GM18858 (cell line): ENCODE results near the gene RAPH1.
A peak's percentile ranks its signal among the peaks of the same experiment; 100 is the strongest.
"Not testable (repeated sequence)": the region's sequence is repeated elsewhere in the genome, so short reads cannot be mapped to it uniquely, and the experiment has no call there.

Experiments used
- ATAC-seq: cut with Tn5 transposase; IDR thresholded peaks from one replicate; pipeline ENCODE4 v1.9.1; 2021; ENCODE audit not compliant: unreplicated experiment

Gene RAPH1

GRCh38 chr2:203549406-203549805 is 14.3 kb upstream of the RAPH1 start:
- ATAC-seq = no peak

- no peak for ATAC-seq
These were observed 13.8 kb upstream of the RAPH1 start for GRCh38 chr2:203548887-203549286.

- no peak for ATAC-seq
These were observed 12.3 kb upstream of the RAPH1 start for GRCh38 chr2:203547356-203547755.

DNA sequence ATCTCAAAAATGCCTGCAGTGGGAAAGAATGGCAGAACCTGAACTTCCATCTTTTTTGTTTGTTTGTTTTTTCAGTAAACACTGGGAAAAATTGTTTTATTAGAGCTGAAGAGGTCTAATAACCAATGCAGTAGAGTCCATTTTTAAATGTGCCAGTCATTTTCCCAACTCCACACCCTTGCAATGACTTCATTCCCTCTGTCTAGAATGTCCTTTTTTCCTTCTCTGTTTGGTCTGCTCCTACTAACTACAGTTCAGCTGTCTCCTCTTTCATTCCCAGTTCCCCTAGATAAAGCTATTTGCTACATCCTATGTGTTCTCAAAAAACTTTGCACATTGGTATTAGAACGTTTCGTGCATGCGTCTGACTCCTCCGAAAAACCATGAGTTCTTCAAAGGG is 9.3 kb upstream of the RAPH1 start:
- no peak for ATAC-seq

GRCh38 chr2:203543898-203544328 is 8.8 kb upstream of the RAPH1 start:
- no peak for ATAC-seq

DNA sequence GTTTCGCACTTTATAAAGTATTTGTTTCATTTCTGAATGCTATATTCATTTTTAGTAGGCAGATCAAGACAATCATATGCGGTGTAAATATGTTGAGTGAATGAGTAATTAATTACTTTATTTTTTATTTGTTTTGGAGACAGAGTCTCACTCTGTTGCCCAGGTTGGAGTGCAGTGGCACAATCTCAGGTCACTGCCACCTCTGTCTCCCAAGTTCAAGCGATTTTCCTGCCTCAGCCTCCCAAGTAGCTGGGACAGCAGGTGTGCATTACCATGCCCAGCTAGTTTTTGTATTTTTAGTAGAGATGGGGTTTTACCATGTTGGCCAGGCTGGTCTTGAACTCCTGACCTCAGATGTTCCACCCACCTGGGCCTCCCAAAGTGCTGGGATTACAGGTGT is 5.5 kb upstream of the RAPH1 start:
- ATAC-seq = not testable (repeated sequence)

DNA sequence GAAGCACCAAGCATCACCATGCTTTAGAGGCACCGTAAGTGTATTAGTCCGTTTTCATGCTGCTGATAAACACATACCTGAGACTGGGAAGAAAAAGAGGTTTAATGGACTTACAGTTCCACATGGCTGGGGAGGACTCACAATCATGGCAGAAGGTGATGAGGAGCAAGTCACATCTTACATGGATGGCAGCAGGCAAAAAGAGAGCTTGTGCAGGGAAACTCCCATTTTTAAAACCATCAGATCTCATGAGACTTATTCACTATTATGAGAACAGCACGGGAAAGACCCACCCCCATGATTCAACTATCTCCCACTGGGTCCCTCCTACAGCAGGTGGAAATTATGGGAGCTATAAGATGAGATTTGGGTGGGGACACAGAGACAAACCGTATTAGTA is 3.1 kb upstream of the RAPH1 start:
- ATAC-seq = not testable (repeated sequence)

DNA sequence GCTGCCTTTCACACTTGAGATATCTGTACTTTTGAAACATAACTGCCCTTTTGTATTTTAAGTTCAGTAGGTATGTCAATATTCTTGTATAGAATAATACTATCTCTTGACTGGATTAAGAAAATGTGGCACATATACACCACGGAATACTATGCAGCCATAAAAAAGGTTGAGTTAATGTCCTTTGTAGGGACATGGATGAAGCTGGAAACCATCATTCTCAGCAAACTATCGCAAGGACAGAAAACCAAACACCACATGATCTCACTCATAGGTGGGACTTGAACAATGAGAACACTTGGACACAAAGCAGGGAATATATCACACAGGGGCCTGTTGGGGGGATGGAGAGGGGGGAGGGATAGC is 1.5 kb upstream of the RAPH1 start:
- ATAC-seq = not testable (repeated sequence)

GRCh38 chr2:203535784-203536585 is 884 bp upstream of the RAPH1 start:
- ATAC-seq = no peak

DNA sequence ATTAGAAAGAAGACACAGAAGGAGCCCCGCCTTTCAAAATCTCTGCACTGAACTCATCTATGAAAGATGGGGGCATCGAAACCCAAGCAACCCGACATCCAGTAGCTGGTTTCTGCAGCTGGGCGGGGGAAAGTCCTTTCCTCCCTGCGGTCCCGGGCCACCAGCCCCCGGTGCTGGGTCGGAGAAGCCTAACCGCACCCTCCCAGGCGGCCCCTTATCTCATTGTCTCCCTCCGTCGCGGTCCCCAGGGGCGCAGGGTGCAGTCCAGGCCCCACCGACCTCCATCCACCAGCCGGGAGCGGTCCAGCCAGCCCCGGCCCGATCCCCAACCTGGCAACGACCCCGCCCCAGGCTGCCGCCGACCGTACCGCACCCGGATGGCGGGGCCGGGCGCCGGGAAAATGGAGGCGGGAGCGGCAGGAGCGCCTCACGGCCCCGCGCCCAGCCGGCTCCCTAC is 452 bp downstream of the RAPH1 start:
- ATAC-seq = peak; percentile 8

DNA sequence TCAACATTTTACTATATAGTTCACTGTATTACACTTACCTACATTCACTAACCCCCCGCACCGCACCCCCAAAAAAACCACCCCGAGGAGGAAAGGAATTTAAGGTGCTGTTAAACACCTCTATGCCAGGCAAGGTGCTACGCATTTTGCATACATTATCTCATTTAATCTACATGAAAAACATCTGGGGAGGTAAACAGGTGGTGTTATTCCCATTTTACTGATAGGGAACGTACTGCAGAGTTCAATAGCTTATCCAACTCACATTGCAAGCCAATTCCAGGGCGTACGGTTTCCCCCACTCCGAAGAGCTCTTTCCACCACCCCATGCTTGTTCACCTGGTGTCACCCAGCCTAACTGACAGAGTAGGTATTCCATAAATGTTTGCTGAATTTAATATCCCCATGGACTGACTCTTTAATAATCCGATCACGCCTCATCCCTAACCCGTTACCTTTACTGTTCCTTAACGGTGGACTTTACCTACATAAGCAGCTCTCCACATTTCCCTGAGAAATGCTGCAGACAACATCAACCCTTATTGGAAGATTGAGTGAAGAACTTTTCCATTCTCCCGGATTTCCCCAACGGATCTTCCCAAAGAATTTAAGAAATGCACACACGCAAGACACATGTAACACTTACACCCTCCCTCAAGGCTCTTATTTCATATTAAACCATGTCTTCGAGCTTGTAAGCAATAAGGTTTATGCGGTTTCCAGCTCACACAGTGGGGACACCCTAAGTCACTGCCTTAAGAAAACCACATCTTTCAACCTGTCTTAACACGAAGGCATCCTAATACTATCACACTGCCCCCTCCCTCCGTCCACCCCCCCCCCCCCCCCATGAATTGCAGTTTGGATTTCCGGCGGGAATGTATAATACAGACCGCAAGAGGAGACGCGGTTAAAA is 1.2 kb downstream of the RAPH1 start:
- no peak for ATAC-seq

GRCh38 chr2:203532957-203533658 is 2.0 kb downstream of the RAPH1 start:
- ATAC-seq = no peak

- no peak for ATAC-seq
These were observed 7.4 kb downstream of the RAPH1 start for GRCh38 chr2:203527719-203528118.

DNA sequence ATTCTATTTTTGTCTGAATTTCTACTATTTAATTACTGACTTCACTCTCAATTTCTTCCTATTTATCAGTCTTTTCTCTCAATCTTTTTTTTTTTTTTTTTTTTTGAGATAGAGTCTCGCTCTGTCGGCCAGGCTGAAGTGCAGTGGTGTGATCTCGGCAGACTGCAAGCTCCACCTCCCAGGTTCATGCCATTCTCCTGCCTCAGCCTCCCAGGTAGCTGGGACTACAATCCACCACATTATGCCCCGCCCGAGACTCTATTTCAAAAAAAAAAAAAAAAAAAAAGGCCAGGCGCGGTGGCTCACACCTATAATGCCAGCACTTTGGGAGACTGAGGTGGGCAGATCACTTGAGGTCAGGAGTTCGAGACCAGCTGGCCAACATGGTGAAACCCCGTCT is 21.8 kb downstream of the RAPH1 start:
- ATAC-seq = not testable (repeated sequence)

- no peak for ATAC-seq
These were observed 24.2 kb downstream of the RAPH1 start for GRCh38 chr2:203510941-203511305.

- ATAC-seq = no peak
These were observed 24.7 kb downstream of the RAPH1 start for GRCh38 chr2:203510256-203510940.

DNA sequence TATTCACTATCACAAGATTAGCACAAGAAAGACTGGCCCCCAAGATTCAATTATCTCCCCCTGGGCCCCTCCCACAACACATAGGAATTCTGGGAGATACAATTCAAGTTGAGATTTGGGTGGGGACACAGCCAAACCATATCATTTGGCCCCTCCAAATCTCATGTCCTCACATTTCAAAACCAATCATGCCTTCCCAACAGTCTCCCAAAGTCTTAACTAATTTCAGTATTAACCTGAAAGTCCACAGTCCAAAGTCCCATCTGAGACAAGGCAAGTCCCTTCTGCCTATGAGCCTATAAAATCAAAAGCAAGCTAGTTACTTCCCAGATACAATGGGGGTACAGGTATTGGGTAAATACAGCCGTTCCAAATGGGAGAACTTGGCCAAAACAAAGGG is 31.6 kb downstream of the RAPH1 start:
- ATAC-seq = not testable (repeated sequence)

- no peak for ATAC-seq
These were observed 33.2 kb downstream of the RAPH1 start for GRCh38 chr2:203501873-203502272.

GRCh38 chr2:203500951-203501350 is 34.1 kb downstream of the RAPH1 start:
- ATAC-seq = no peak

GRCh38 chr2:203500297-203500696 is 34.8 kb downstream of the RAPH1 start:
- ATAC-seq = no peak

DNA sequence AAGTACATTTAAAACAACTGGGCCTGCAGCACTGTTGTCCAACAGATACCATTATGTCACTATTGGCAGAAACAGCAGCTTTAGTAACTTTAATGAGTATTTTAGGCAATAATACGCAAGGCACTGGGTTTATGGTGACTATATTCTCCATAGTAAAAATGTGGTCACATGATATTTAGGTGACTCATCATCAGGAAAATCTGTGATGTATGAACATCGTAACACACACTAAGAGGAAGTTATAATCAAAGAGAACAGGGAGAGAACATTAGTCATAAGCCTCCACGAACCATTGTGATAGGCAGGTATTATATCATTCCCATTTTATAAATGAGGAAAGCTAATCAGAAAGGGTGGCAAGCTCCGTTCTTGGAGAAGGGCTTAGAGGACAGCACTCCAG is 36.9 kb downstream of the RAPH1 start:
- no peak for ATAC-seq
